Measurements from ENCODE around the gene RPL22L1.
"Not testable (repeated sequence)": the region's sequence is repeated elsewhere in the genome, so short reads cannot be mapped to it uniquely, and the experiment has no call there.

The RPL22L1 gene

GRCh38 chr3:170836491-170836890 lies 33.5 kb downstream of the RPL22L1 start:
- peaks cover 10% of the 10 kb centered on the region for H3K4me1 ChIP-seq (ENCODE audit: insufficient read depth, low read length)

GRCh38 chr3:170835336-170835735 lies 34.7 kb downstream of the RPL22L1 start:
- Histone ChIP-seq H3K27me3 (ENCODE audit: insufficient read depth, low read length) (peaks cover 7% of the 10 kb centered on the region), H2AFZ (ENCODE audit: low read depth, low read length) (no peak overlapping the region), H3K4me3 (ENCODE audit: low read length) (no peak overlapping the region), H3K4me1 (ENCODE audit: insufficient read depth, low read length) (peaks cover 6% of the 10 kb centered on the region), H3K36me3 (ENCODE audit: insufficient read depth, low read length) (no peaks in the 10 kb centered on the region), H3K9me3 (ENCODE audit: low read length) (no peaks in the 10 kb centered on the region)

More at GRCh38 chr3:170836491-170836890, 33.5 kb downstream of the RPL22L1 start:
- no peak overlapping the region for H2AFZ ChIP-seq (ENCODE audit: low read depth, low read length)
- H3K9me3 ChIP-seq (ENCODE audit: low read length) = no peaks in the 10 kb centered on the region
- H3K27me3 ChIP-seq (ENCODE audit: insufficient read depth, low read length) = peaks cover 5% of the 10 kb centered on the region
- H3K4me3 ChIP-seq (ENCODE audit: low read length) = no peak overlapping the region
- H3K36me3 ChIP-seq (ENCODE audit: insufficient read depth, low read length) = no peaks in the 10 kb centered on the region

- H3K4me3 ChIP-seq (ENCODE audit: low read length) = no peak overlapping the region
- peaks cover 12% of the 10 kb centered on the region for H3K27me3 ChIP-seq (ENCODE audit: insufficient read depth, low read length)
- H3K36me3 ChIP-seq (ENCODE audit: insufficient read depth, low read length) = no peaks in the 10 kb centered on the region
- no peak overlapping the region for H2AFZ ChIP-seq (ENCODE audit: low read depth, low read length)
- no peaks in the 10 kb centered on the region for H3K9me3 ChIP-seq (ENCODE audit: low read length)
- no peaks in the 10 kb centered on the region for H3K4me1 ChIP-seq (ENCODE audit: insufficient read depth, low read length)
Measured at GRCh38 chr3:170830580-170830979, 39.4 kb downstream of the RPL22L1 start.

GRCh38 chr3:170829546-170830272 lies 40.3 kb downstream of the RPL22L1 start:
- no peaks in the 10 kb centered on the region for H3K9me3 ChIP-seq (ENCODE audit: low read length)
- H3K27me3 ChIP-seq (ENCODE audit: insufficient read depth, low read length) = peaks cover 12% of the 10 kb centered on the region
- H3K4me1 ChIP-seq (ENCODE audit: insufficient read depth, low read length) = no peaks in the 10 kb centered on the region
- no peak overlapping the region for H2AFZ ChIP-seq (ENCODE audit: low read depth, low read length)
- H3K36me3 ChIP-seq (ENCODE audit: insufficient read depth, low read length) = no peaks in the 10 kb centered on the region
- no peak overlapping the region for H3K4me3 ChIP-seq (ENCODE audit: low read length)

GRCh38 chr3:170826047-170826446 lies 43.9 kb downstream of the RPL22L1 start:
- Histone ChIP-seq H3K27me3 (ENCODE audit: insufficient read depth, low read length) (peaks cover 6% of the 10 kb centered on the region), H3K4me3 (ENCODE audit: low read length) (no peak overlapping the region), H3K36me3 (ENCODE audit: insufficient read depth, low read length) (no peaks in the 10 kb centered on the region), H3K9me3 (ENCODE audit: low read length) (no peaks in the 10 kb centered on the region), H3K4me1 (ENCODE audit: insufficient read depth, low read length) (no peaks in the 10 kb centered on the region), H2AFZ (ENCODE audit: low read depth, low read length) (no peak overlapping the region)

- not testable (repeated sequence) for H3K4me3 ChIP-seq (ENCODE audit: low read length); H3K4me1 ChIP-seq (ENCODE audit: insufficient read depth, low read length); H2AFZ ChIP-seq (ENCODE audit: low read depth, low read length); H3K9me3 ChIP-seq (ENCODE audit: low read length); H3K27me3 ChIP-seq (ENCODE audit: insufficient read depth, low read length); H3K36me3 ChIP-seq (ENCODE audit: insufficient read depth, low read length)
Measured at GRCh38 chr3:170823562-170823961, 46.4 kb downstream of the RPL22L1 start.

- peaks cover 10% of the 10 kb centered on the region for H3K27me3 ChIP-seq (ENCODE audit: insufficient read depth, low read length)
- H3K36me3 ChIP-seq (ENCODE audit: insufficient read depth, low read length); H2AFZ ChIP-seq (ENCODE audit: low read depth, low read length); H3K4me1 ChIP-seq (ENCODE audit: insufficient read depth, low read length); H3K9me3 ChIP-seq (ENCODE audit: low read length); H3K4me3 ChIP-seq (ENCODE audit: low read length): not testable (repeated sequence)
Measured at GRCh38 chr3:170818325-170818724, 51.7 kb downstream of the RPL22L1 start.

GRCh38 chr3:170817471-170817870 lies 52.5 kb downstream of the RPL22L1 start:
- H3K9me3 ChIP-seq (ENCODE audit: low read length); H3K4me1 ChIP-seq (ENCODE audit: insufficient read depth, low read length); H3K36me3 ChIP-seq (ENCODE audit: insufficient read depth, low read length); H2AFZ ChIP-seq (ENCODE audit: low read depth, low read length); H3K4me3 ChIP-seq (ENCODE audit: low read length): not testable (repeated sequence)
- peaks cover 10% of the 10 kb centered on the region for H3K27me3 ChIP-seq (ENCODE audit: insufficient read depth, low read length)

- no peak overlapping the region for H3K4me3 ChIP-seq (ENCODE audit: low read length)
- H3K27me3 ChIP-seq (ENCODE audit: insufficient read depth, low read length) = peaks cover 10% of the 10 kb centered on the region
- no peak overlapping the region for H2AFZ ChIP-seq (ENCODE audit: low read depth, low read length)
- H3K4me1 ChIP-seq (ENCODE audit: insufficient read depth, low read length) = no peaks in the 10 kb centered on the region
- H3K36me3 ChIP-seq (ENCODE audit: insufficient read depth, low read length) = no peaks in the 10 kb centered on the region
- no peaks in the 10 kb centered on the region for H3K9me3 ChIP-seq (ENCODE audit: low read length)
Measured at GRCh38 chr3:170816841-170817240, 53.2 kb downstream of the RPL22L1 start.

- no peaks in the 10 kb centered on the region for H3K9me3 ChIP-seq (ENCODE audit: low read length)
- no peak overlapping the region for H2AFZ ChIP-seq (ENCODE audit: low read depth, low read length)
- H3K4me1 ChIP-seq (ENCODE audit: insufficient read depth, low read length) = no peaks in the 10 kb centered on the region
- no peaks in the 10 kb centered on the region for H3K36me3 ChIP-seq (ENCODE audit: insufficient read depth, low read length)
- H3K4me3 ChIP-seq (ENCODE audit: low read length) = no peak overlapping the region
- H3K27me3 ChIP-seq (ENCODE audit: insufficient read depth, low read length) = peaks cover 10% of the 10 kb centered on the region
Measured at GRCh38 chr3:170816341-170816740, 53.7 kb downstream of the RPL22L1 start.

GRCh38 chr3:170815936-170816335 lies 54.1 kb downstream of the RPL22L1 start:
- Histone ChIP-seq H3K4me3 (ENCODE audit: low read length) (no peak overlapping the region), H2AFZ (ENCODE audit: low read depth, low read length) (no peak overlapping the region), H3K27me3 (ENCODE audit: insufficient read depth, low read length) (peaks cover 10% of the 10 kb centered on the region), H3K36me3 (ENCODE audit: insufficient read depth, low read length) (no peaks in the 10 kb centered on the region), H3K9me3 (ENCODE audit: low read length) (no peaks in the 10 kb centered on the region), H3K4me1 (ENCODE audit: insufficient read depth, low read length) (no peaks in the 10 kb centered on the region)

- H3K27me3 ChIP-seq (ENCODE audit: insufficient read depth, low read length) = peaks cover 10% of the 10 kb centered on the region
- H3K36me3 ChIP-seq (ENCODE audit: insufficient read depth, low read length) = no peaks in the 10 kb centered on the region
- H3K9me3 ChIP-seq (ENCODE audit: low read length) = no peaks in the 10 kb centered on the region
- H2AFZ ChIP-seq (ENCODE audit: low read depth, low read length) = no peak overlapping the region
- no peaks in the 10 kb centered on the region for H3K4me1 ChIP-seq (ENCODE audit: insufficient read depth, low read length)
- H3K4me3 ChIP-seq (ENCODE audit: low read length) = no peak overlapping the region
Measured at GRCh38 chr3:170815340-170815739, 54.7 kb downstream of the RPL22L1 start.

Data from neuron (in vitro differentiated cells).